Activated CD8-positive, alpha-beta memory T cell treated with anti-CD3 and anti-CD28 coated beads, Interleukin-2, amount 50 U/mL, for 24 hours (primary cell): ENCODE data around the gene CCND2.
A peak's percentile ranks its signal among the peaks of the same experiment; 100 is the strongest.

Experiments used
- DNase-seq: peaks from one replicate; pipeline ENCODE4 v3.0.0-alpha.2; 2020; ENCODE audit errors: extremely low read depth

CCND2 gene

GRCh38 chr12:4289998-4290790 lies 16.6 kb downstream of the CCND2 start:
- no peak for DNase-seq

- no peak for DNase-seq
These were observed 18.9 kb downstream of the CCND2 start for GRCh38 chr12:4292341-4293073.

GRCh38 chr12:4293299-4293965 lies 19.9 kb downstream of the CCND2 start:
- DNase-seq = no peak

GRCh38 chr12:4293966-4294505 lies 20.5 kb downstream of the CCND2 start:
- no peak for DNase-seq

GRCh38 chr12:4296751-4297150 lies 23.2 kb downstream of the CCND2 start:
- no peak for DNase-seq

GRCh38 chr12:4297617-4298016 lies 24.1 kb downstream of the CCND2 start:
- no peak for DNase-seq

GRCh38 chr12:4300883-4301282 lies 27.3 kb downstream of the CCND2 start:
- DNase-seq = no peak

- DNase-seq = no peak
These were observed 28.5 kb downstream of the CCND2 start for GRCh38 chr12:4301932-4302501.

GRCh38 chr12:4302881-4303280 lies 29.3 kb downstream of the CCND2 start:
- DNase-seq = no peak

- no peak for DNase-seq
These were observed 30.2 kb downstream of the CCND2 start for GRCh38 chr12:4303750-4304149.

- no peak for DNase-seq
These were observed 34.2 kb downstream of the CCND2 start for GRCh38 chr12:4307593-4308333.

- DNase-seq = no peak
These were observed 34.9 kb downstream of the CCND2 start for GRCh38 chr12:4308334-4308950.

- no peak for DNase-seq
These were observed 38.2 kb downstream of the CCND2 start for GRCh38 chr12:4311776-4312175.

GRCh38 chr12:4312251-4312650 lies 38.7 kb downstream of the CCND2 start:
- no peak for DNase-seq

- no peak for DNase-seq
These were observed 46.9 kb downstream of the CCND2 start for GRCh38 chr12:4320497-4320852.

- DNase-seq = peak; percentile 74
These were observed 47.5 kb downstream of the CCND2 start, which contains the start of gene TIGAR for GRCh38 chr12:4320853-4321701. TIGAR (plus strand) TSS chr12:4321213; CDS start chr12:4321272, 59 bp downstream.

GRCh38 chr12:4322726-4323125 lies 49.2 kb downstream of the CCND2 start:
- no peak for DNase-seq
